Colon (tissue), 2 donors: ENCODE data around the gene NAA15.
"Not testable (repeated sequence)": the region's sequence is repeated elsewhere in the genome, so short reads cannot be mapped to it uniquely, and the experiment has no call there.

Experiments
- FAIRE-seq: peaks from 2 replicates; lab custom pipeline; 2012; peaks lifted over from hg19 to GRCh38; lab: Jason Lieb, UNC
- donor health status: control.
- donor health status: control.

Gene NAA15

GRCh38 chr4:139453041-139453370 lies 151.7 kb downstream of the NAA15 start:
- no peak for FAIRE-seq

- no peak for FAIRE-seq
Observed at GRCh38 chr4:139453371-139454110, 152.2 kb downstream of the NAA15 start.

GRCh38 chr4:139454111-139455045 lies 153.1 kb downstream of the NAA15 start, which contains the start of gene RAB33B:
Gene RAB33B (plus strand): TSS chr4:139454121. CDS start chr4:139454196, 75 bp downstream.
- no peak for FAIRE-seq

GRCh38 chr4:139455126-139455538 lies 153.8 kb downstream of the NAA15 start:
- no peak for FAIRE-seq

GRCh38 chr4:139457318-139457717 lies 156.0 kb downstream of the NAA15 start:
- FAIRE-seq = no peak

- FAIRE-seq = no peak
Observed at GRCh38 chr4:139458543-139458942, 157.2 kb downstream of the NAA15 start.

GRCh38 chr4:139458999-139459398 lies 157.7 kb downstream of the NAA15 start:
- FAIRE-seq = no peak

- no peak for FAIRE-seq
Observed at GRCh38 chr4:139460565-139460964, 159.3 kb downstream of the NAA15 start.

GRCh38 chr4:139461022-139461628 lies 159.8 kb downstream of the NAA15 start:
- FAIRE-seq = no peak

GRCh38 chr4:139464512-139464911 lies 163.2 kb downstream of the NAA15 start:
- FAIRE-seq = not testable (repeated sequence)

- FAIRE-seq = no peak
Observed at GRCh38 chr4:139465922-139466321, 164.6 kb downstream of the NAA15 start.

GRCh38 chr4:139468756-139469155 lies 167.5 kb downstream of the NAA15 start:
- FAIRE-seq = not testable (repeated sequence)

- FAIRE-seq = no peak
Observed at GRCh38 chr4:139469216-139469615, 167.9 kb downstream of the NAA15 start.
